Naive B cell (primary cell): ENCODE measurements around the gene FBXO2. TPM values are rescaled to one million over a fixed set of nuclear protein-coding genes. Genes with fewer than 3 reads are reported as not detected.
A peak's percentile ranks its signal among the peaks of the same experiment; 100 is the strongest.

Source experiments
- ATAC-seq, 2 donors: fragments of 150-1000 bp; cut with Tn5 transposase; 2 replicates each; pipeline ENCODE4 v1.10.0; 2021; ENCODE audit warnings: low read depth in 2 of 2, mild to moderate bottlenecking in 2 of 2, moderate library complexity in 2 of 2
- DNase-seq: peaks from one replicate; pipeline ENCODE4 v3.0.0; 2022
- H3K27ac Mint-ChIP-seq, 6 donors: one replicate each; pipeline ENCODE4 v1.8.0; 2020 to 2022; ENCODE audit warnings: mild to moderate bottlenecking in 6 of 6, mixed read lengths in 6 of 6, moderate library complexity in 5 of 6, inconsistent platforms in 2 of 6
- H3K27me3 Mint-ChIP-seq, 3 donors: one replicate each; pipeline ENCODE4 v1.8.0; 2021 to 2022; ENCODE audit warnings: mixed read lengths in 3 of 3, mild to moderate bottlenecking in 1 of 3
- H3K36me3 Mint-ChIP-seq, 2 donors: one replicate each; pipeline ENCODE4 v1.8.0; 2020 to 2022; ENCODE audit warnings: mixed read lengths in 2 of 2, inconsistent platforms in 1 of 2, mild to moderate bottlenecking in 1 of 2
- H3K4me1 Mint-ChIP-seq, 3 donors: one replicate each; pipeline ENCODE4 v1.8.0; 2020 to 2022; ENCODE audit warnings: mixed read lengths in 3 of 3, inconsistent platforms in 1 of 3, mild to moderate bottlenecking in 1 of 3, moderate library complexity in 1 of 3
- H3K4me3 Mint-ChIP-seq, 8 donors: one replicate each; pipeline ENCODE4 v1.8.0; 2020 to 2022; ENCODE audit warnings: mild to moderate bottlenecking in 8 of 8, mixed read lengths in 8 of 8, moderate library complexity in 8 of 8, inconsistent platforms in 2 of 8
- H3K9me3 Mint-ChIP-seq, 7 donors: one replicate each; pipeline ENCODE4 v1.8.0; 2020 to 2022; ENCODE audit warnings: mixed read lengths in 7 of 7, mild to moderate bottlenecking in 5 of 7, inconsistent platforms in 2 of 7, moderate library complexity in 1 of 7
- polyA plus RNA-seq, 6 donors: library from polyadenylated mRNA; unstranded; fragments of 300-500 nt; fragmentation: Illumina TruSeq; gene quantifications; one replicate each; pipeline ENCODE4 v1.2.3, GENCODE V29; 2021; ENCODE audit warnings: low read depth in 6 of 6

Gene FBXO2
- polyA plus RNA-seq, 6 donors from 2014 or later, result 5.8 to 10.0 (median 6.6) TPM

DNA sequence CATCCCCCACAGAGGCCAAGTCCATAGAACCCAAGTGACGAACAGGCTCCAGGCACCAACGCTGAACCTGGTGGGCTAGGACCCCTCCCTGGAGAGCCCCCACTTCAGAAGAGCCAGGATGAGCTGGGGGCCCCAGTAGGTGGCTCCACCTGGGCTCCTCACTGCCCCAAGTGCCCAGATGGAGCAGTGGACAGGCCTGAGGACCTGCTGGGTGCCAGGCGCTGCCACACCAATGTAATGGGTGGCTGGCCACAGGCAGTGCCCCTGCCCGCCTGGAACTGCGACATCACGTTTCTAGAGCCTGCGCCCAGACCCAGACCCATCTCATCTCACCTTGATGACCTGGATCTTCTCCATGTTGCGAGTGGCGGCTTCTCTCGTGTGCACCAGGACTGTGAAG is 21.1 kb upstream of the FBXO2 start:
- Mint-ChIP-seq H3K36me3 (no peaks in the 10 kb centered on the region), H3K4me1 (peaks cover 11 to 25% (median 17%) of the 10 kb centered on the region in 3 donors), H3K27ac (no peak overlapping the region), H3K27me3 (no peaks in the 10 kb centered on the region), H3K9me3 (no peaks in the 10 kb centered on the region), H3K4me3 (peak overlapping the region in 1 of 8 donors; percentile 35)
- no peak for ATAC-seq
- no peak for DNase-seq

DNA sequence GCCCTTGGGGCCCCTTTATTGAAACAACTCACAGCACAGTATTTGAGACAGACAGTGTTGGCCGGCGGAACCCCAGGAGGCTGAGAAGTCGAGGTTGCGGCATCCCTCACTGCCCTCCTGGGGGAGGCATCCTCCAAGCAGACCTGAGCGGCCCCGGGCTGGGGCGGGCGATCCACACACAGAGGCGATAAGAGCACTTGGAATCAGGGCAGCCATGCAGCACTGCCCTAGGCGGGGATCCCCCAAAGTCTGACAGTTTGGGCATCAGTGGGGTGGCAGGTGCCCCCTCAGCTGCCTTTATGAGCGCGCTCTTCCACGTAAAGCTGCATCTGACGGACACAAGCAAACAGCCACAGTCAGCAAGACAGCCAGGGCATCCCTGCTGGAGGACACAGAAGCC is 20.3 kb upstream of the FBXO2 start:
- Mint-ChIP-seq H3K36me3 (no peaks in the 10 kb centered on the region), H3K4me1 (peaks cover 8 to 22% (median 11%) of the 10 kb centered on the region in 3 donors), H3K9me3 (no peaks in the 10 kb centered on the region), H3K27me3 (no peaks in the 10 kb centered on the region), H3K4me3 (peak overlapping the region in 1 of 8 donors; percentile 44), H3K27ac (peak overlapping the region in 1 of 6 donors; percentile 36)
- no peak for ATAC-seq
- no peak for DNase-seq

DNA sequence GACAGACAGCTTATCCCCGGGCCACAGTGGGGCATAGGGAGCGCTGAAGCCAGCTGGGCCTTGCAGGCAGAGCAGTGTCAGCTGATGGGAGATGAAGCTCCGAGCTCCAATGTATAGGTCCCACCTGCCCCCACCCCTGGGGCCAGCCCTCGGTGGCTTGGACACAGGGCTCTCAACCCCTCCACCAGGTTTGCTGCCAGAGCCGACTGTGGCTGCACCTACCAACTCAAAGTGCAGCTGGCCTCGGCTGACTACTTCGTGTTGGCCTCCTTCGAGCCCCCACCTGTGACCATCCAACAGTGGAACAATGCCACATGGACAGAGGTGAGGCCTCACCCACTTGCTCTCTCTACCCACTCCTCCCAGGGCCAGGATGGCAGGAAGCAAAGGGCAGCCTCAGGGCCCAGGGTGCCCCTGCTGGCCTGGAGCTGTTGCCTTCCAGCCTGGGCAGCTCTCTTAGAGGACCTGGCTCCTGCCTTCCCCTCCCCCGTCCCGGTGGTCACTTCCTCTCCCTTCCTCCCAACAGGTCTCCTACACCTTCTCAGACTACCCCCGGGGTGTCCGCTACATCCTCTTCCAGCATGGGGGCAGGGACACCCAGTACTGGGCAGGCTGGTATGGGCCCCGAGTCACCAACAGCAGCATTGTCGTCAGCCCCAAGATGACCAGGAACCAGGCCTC is 19.0 kb upstream of the FBXO2 start:
- Mint-ChIP-seq H3K4me3 (no peak overlapping the region), H3K36me3 (no peaks in the 10 kb centered on the region), H3K27ac (no peak overlapping the region), H3K4me1 (peaks cover 6 to 16% (median 12%) of the 10 kb centered on the region in 3 donors), H3K27me3 (no peaks in the 10 kb centered on the region), H3K9me3 (no peaks in the 10 kb centered on the region)
- ATAC-seq, result no peak
- DNase-seq, result no peak

DNA sequence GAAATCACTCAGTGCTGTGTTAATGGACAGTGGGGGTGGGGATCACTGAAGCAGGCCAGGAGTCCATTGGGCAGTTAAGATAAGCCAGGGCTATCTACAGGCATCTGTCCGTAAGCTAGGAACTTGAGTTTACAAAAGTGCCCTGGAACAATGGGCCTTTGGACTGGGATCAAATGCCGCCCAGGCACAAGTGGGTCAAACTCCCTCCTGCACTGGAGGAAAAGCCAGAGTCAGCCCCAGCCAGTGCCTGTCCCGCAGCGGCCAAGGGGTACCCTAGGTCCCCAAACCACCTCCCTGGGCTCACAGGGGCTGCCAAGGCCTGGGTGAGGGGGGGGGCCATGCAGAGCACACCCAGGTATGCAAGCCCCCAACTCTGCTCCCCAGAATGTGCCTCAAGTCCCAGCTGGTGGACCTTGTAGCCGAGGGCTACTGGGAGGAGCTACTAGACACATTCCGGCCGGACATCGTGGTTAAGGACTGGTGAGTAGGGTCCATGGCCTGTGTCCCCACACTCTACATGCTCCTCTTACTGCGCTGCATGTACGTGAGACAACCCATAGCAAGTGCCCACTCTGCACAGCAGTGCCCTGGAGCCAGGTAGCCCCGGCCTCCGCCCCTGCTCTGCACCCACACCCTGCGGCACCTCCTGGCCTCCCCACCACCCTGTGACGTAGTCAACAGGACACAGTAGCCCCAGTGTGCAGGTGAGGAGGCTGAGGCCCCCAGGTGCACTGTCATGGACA is 17.5 kb upstream of the FBXO2 start:
- no peaks in the 10 kb centered on the region for H3K9me3 Mint-ChIP-seq
- no peak for DNase-seq
- peaks cover 6 to 12% (median 11%) of the 10 kb centered on the region in 3 donors for H3K4me1 Mint-ChIP-seq
- no peak overlapping the region for H3K4me3 Mint-ChIP-seq
- no peaks in the 10 kb centered on the region for H3K36me3 Mint-ChIP-seq
- no peak for ATAC-seq
- H3K27ac Mint-ChIP-seq, result no peak overlapping the region
- H3K27me3 Mint-ChIP-seq, result no peaks in the 10 kb centered on the region

DNA sequence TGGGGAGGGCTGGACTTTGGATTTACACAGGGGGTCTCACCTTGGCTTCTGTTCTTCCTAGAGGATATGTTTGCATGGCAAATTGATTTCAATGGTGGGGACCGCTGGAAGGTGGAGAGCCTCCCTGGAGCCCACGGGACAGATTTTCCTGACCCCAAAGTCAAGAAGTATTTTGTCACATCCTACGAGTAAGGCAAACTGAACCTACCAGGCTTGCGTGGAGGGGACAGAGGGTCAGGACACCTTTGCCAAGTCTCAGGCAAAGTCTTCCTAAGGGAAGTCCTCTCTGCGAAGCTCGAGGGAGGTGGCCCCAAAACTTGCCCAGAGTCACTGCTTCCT is 16.9 kb upstream of the FBXO2 start:
- no peaks in the 10 kb centered on the region for H3K27me3 Mint-ChIP-seq
- H3K36me3 Mint-ChIP-seq, result no peaks in the 10 kb centered on the region
- no peak overlapping the region for H3K4me3 Mint-ChIP-seq
- ATAC-seq, result no peak
- peaks cover 6 to 12% (median 11%) of the 10 kb centered on the region in 3 donors for H3K4me1 Mint-ChIP-seq
- no peak overlapping the region for H3K27ac Mint-ChIP-seq
- H3K9me3 Mint-ChIP-seq, result no peaks in the 10 kb centered on the region
- no peak for DNase-seq

DNA sequence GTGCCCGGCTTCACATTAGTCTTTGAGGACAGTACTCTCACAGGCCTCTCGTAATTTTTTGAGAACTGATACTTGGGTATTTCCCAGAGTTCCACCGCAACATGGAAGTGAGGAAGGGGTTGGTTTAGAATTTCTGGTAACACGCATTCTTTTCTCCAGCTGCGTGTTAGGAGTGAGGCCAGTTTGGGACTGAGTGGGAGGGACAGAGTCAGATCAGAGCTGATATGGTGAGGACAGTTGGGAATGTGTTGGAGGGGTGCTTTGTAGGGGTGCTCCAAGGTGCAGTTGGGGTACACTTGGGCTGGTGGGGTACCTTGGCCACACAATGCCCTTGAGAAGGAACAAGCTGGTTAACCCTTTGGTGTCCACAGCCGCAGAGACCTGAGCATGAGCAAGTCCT is 16.5 kb upstream of the FBXO2 start:
- H3K4me3 Mint-ChIP-seq, result no peak overlapping the region
- DNase-seq, result no peak

DNA sequence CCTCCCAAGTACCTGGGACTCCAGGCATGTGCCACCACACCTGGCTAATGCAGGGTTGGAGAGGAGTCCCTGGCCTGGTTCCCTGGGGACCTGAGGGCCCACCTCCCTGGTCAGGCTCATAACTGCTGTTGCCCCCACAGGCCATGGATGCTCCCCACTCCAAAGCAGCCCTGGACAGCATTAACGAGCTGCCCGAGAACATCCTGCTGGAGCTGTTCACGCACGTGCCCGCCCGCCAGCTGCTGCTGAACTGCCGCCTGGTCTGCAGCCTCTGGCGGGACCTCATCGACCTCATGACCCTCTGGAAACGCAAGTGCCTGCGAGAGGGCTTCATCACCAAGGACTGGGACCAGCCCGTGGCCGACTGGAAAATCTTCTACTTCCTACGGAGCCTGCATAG is 14.3 kb upstream of the FBXO2 start:
- H3K36me3 Mint-ChIP-seq, result no peaks in the 10 kb centered on the region
- no peak overlapping the region for H3K27ac Mint-ChIP-seq
- H3K27me3 Mint-ChIP-seq, result no peaks in the 10 kb centered on the region
- ATAC-seq (no peak), DNase-seq (no peak)
- H3K4me3 Mint-ChIP-seq, result peak overlapping the region in 2 of 8 donors; percentile 33 to 51
- H3K9me3 Mint-ChIP-seq, result no peaks in the 10 kb centered on the region
- peaks cover 8 to 10% (median 9%) of the 10 kb centered on the region in 3 donors for H3K4me1 Mint-ChIP-seq

More for the DNA sequence above, 16.5 kb upstream of the FBXO2 start:
- Mint-ChIP-seq H3K4me1 (peaks cover 6 to 11% (median 11%) of the 10 kb centered on the region in 3 donors), H3K27me3 (no peaks in the 10 kb centered on the region), H3K27ac (peak overlapping the region in 3 of 6 donors; percentile 79 to 94 (median 83)), H3K36me3 (no peaks in the 10 kb centered on the region), H3K9me3 (no peaks in the 10 kb centered on the region)
- ATAC-seq, result peak; percentile 46 to 58

DNA sequence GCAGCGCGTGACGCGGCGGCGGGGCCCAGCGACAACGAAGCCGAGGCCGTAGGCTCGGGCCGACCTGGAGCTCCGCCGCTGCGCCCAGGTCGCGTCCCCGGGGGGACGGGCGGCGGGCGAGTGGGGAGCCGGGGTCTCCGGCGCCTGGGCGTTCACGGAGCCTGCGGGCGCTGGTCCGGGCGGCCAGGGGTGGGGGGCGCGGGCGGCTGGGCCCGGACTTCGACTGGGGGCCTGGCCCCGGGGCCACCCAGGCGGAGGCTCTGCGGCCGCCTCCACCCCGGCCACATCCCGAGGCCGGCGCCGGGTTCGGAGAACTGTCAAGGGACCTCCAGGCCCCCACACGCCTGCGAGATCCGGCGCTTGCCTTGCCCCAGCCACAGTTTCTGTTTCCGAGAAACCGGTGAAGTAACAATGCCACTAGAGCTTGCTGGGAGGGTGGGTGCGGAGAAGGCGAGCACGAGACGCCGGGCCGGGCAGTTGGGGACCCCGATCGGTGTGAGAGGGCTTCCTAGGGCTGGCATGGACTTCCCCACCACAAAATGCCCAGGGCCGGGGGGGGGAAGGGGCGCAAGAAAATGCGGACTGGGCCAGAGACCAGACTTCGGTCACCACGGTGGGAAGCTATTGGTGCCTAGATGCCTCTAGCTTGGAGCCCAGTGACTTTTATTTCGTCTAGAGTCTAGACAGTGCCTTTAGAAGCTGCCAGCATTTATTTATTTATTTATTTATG is 10.3 kb upstream of the FBXO2 start:
- Mint-ChIP-seq H3K36me3 (no peaks in the 10 kb centered on the region), H3K4me3 (peak overlapping the region; percentile 69 to 93 (median 89)), H3K9me3 (no peaks in the 10 kb centered on the region), H3K27ac (peak overlapping the region in 3 of 6 donors; percentile 81 to 93 (median 85)), H3K27me3 (no peaks in the 10 kb centered on the region), H3K4me1 (peaks cover 0 to 16% (median 4%) of the 10 kb centered on the region in 3 donors)
- DNase-seq (peak; percentile 32), ATAC-seq (peak; percentile 60 to 61)

DNA sequence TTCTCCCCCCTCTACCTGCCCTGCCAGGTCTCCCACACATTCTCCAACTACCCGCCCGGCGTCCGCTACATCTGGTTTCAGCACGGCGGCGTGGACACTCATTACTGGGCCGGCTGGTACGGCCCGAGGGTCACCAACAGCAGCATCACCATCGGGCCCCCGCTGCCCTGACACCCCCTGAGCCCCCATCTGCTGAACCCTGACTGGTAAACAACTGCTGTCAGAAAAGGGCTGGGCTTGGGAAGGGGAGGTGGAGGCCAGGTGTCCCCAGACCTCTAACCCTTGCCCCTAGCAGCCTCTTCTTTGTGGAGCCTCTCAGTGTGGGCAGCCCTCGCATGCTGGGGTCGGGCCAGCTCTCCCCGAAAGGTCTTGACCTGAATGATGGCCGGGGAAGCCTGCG is 6.9 kb upstream of the FBXO2 start:
- no peak for DNase-seq
- Mint-ChIP-seq H3K36me3 (no peaks in the 10 kb centered on the region), H3K27ac (peak overlapping the region in 1 of 6 donors; percentile 33), H3K4me1 (peaks cover 0 to 13% (median 0%) of the 10 kb centered on the region in 3 donors), H3K27me3 (no peaks in the 10 kb centered on the region), H3K9me3 (no peaks in the 10 kb centered on the region), H3K4me3 (peak overlapping the region in 1 of 8 donors; percentile 71)
- ATAC-seq, result no peak

DNA sequence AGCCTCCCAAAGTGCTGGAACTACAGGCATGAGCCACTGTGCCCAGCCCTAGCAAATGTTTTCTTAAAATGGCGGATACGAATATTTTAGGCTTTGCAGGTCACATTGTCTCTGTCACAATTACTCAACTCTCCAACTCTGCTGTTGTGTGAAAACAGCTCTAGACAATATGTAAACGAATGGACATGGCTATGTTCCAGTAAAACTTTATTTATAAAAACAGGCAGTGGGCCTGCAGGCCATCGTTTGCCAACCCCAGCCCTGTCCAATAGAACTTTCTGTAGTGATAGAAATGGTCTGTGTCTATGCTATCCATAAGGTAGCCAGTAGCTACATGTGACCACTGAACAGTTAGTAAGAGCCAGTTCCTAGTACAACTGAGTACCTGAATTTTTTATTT is 5.5 kb upstream of the FBXO2 start:
- H3K27ac Mint-ChIP-seq, result no peak overlapping the region
- H3K9me3 Mint-ChIP-seq, result no peaks in the 10 kb centered on the region
- ATAC-seq (no peak), DNase-seq (no peak)
- H3K4me3 Mint-ChIP-seq, result peak overlapping the region in 2 of 8 donors; percentile 41 to 69
- H3K27me3 Mint-ChIP-seq, result no peaks in the 10 kb centered on the region
- H3K36me3 Mint-ChIP-seq, result no peaks in the 10 kb centered on the region
- H3K4me1 Mint-ChIP-seq, result peaks cover 0 to 19% (median 0%) of the 10 kb centered on the region in 3 donors

DNA sequence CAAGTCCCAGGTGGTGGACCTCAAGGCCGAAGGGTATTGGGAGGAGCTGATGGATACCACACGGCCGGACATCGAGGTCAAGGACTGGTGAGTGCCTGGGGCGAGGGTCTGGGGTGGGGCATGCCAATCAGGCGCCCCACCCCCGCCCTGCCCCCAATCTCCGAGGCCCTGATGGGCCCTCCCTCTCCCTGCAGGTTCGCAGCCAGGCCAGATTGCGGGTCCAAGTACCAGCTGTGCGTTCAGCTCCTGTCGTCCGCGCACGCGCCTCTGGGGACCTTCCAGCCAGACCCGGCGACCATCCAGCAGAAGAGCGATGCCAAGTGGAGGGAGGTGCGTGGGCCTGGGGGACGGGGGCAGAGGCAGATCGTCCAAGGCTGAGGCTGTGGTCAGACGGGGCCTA is 4.3 kb upstream of the FBXO2 start:
- no peak for ATAC-seq
- no peaks in the 10 kb centered on the region for H3K36me3 Mint-ChIP-seq
- no peaks in the 10 kb centered on the region for H3K27me3 Mint-ChIP-seq
- H3K4me1 Mint-ChIP-seq, result peaks cover 0 to 17% (median 2%) of the 10 kb centered on the region in 3 donors
- H3K9me3 Mint-ChIP-seq, result no peaks in the 10 kb centered on the region
- no peak overlapping the region for H3K27ac Mint-ChIP-seq
- no peak overlapping the region for H3K4me3 Mint-ChIP-seq
- DNase-seq, result no peak

DNA sequence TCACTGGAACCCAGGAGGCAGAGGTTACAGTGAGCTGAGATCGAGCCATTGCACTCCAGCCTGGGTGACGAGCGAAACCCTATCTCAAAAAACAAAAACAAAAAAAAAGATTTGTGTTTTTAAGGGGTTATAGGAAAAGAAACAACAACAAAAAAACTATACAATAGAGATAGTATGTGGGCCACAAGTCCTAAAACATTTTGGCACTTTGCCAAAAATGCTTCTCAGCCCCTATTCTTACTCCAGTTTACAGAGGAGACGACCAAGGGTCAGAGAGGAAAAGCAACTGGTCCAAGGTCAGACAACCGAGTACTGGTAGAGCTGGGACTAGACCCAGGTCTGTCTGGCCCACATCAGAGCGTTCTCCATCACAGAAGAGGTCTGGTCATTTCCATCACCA is 3.4 kb upstream of the FBXO2 start:
- peak overlapping the region in 1 of 6 donors; percentile 18 for H3K27ac Mint-ChIP-seq
- ATAC-seq (no peak), DNase-seq (no peak)
- no peaks in the 10 kb centered on the region for H3K36me3 Mint-ChIP-seq
- no peaks in the 10 kb centered on the region for H3K9me3 Mint-ChIP-seq
- H3K27me3 Mint-ChIP-seq, result no peaks in the 10 kb centered on the region
- peak overlapping the region in 1 of 8 donors; percentile 30 for H3K4me3 Mint-ChIP-seq
- H3K4me1 Mint-ChIP-seq, result peaks cover 0 to 8% (median 8%) of the 10 kb centered on the region in 3 donors

DNA sequence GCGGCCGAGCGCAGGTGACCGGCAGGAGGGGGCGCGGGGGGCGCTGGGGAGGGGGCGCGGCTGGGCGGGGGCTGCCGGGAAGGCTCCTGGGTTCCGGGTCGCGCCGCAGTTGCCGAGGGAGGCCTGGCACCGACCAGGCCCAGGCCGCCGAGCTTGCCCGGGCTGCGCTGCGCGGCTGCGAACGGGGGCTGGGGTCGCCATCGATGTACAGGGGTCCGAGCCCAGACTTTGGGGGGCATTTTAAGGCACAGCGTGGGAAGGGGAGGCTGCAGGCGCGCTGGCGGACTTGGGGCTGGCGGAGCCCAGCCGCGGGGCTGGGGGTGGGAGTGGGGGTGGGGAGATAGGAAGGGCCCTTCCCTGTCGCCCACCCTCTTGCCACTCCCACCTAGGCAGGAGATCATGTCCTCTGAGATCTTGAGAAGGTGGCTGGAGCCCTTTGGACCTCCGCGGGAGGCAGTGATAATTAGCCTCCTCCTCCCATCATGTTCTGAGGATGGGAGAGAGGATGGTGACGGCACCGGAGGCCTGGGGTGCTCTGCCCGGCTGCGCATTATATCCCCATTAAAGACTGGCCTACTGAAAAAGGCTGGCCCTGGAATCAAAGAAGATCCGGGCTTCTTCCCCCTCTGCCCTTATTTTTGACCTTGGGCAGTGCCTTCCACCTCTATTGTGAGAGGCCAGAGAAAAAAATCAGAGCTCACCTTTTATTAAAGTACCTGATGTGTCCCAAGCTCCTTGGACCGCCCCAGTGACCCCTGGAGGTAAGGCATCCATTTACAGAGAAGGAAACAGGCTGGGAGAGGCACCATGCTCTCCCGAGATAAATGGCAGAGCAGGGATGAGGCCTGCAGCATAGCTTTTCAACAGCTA is 945 bp upstream of the FBXO2 start:
- Mint-ChIP-seq H3K4me3 (peak overlapping the region; percentile 64 to 92 (median 80)), H3K9me3 (no peaks in the 10 kb centered on the region), H3K36me3 (no peaks in the 10 kb centered on the region), H3K27ac (peak overlapping the region in 2 of 6 donors; percentile 20 to 21), H3K27me3 (peaks cover 0 to 6% (median 0%) of the 10 kb centered on the region in 3 donors), H3K4me1 (peaks cover 8 to 20% (median 20%) of the 10 kb centered on the region in 3 donors)
- DNase-seq (no peak), ATAC-seq (peak; percentile 20 to 28)
